Adipocyte (in vitro differentiated cells): Measurements from ENCODE around the gene FAM193A.

ENCODE experiments used
- DNase-seq: peaks from one replicate; pipeline ENCODE4 v3.0.0-alpha.2; 2015; ENCODE audit warnings: low read depth
- H3K27me3 ChIP-seq: replicated peaks from 2 replicates; pipeline ENCODE4 v1.7.0; 2013; ENCODE audit warnings: mild to moderate bottlenecking, low read length, moderate library complexity; ENCODE audit not compliant: control insufficient read depth, insufficient read depth
- H3K36me3 ChIP-seq: 2 replicates; pipeline ENCODE4 v1.7.0; 2013; ENCODE audit warnings: low read length, mild to moderate bottlenecking, moderate library complexity; ENCODE audit not compliant: control insufficient read depth, insufficient read depth, severe bottlenecking
- H3K4me1 ChIP-seq: 2 replicates; pipeline ENCODE4 v1.7.0; 2013; ENCODE audit warnings: mild to moderate bottlenecking, low read length, moderate library complexity; ENCODE audit not compliant: control insufficient read depth, insufficient read depth
- H3K4me3 ChIP-seq: 2 replicates; pipeline ENCODE4 v1.7.0; 2013; ENCODE audit warnings: mild to moderate bottlenecking, low read length, moderate library complexity
- H3K9ac ChIP-seq: 2 replicates; pipeline ENCODE4 v1.7.0; 2013; ENCODE audit warnings: mild to moderate bottlenecking, low read length, moderate library complexity
- H3K9me3 ChIP-seq: 2 replicates; pipeline ENCODE4 v1.7.0; 2013; ENCODE audit warnings: mild to moderate bottlenecking, low read length, moderate library complexity; ENCODE audit not compliant: control insufficient read depth

The FAM193A gene

GRCh38 chr4:2745516-2745915 is 209.1 kb downstream of the FAM193A start:
- H3K9me3 ChIP-seq, result no peaks in the 10 kb centered on the region
- H3K27me3 ChIP-seq, result no peaks in the 10 kb centered on the region

GRCh38 chr4:2745981-2746806 is 209.7 kb downstream of the FAM193A start:
- DNase-seq, result peak; percentile 49
- peaks cover 55% of the 10 kb centered on the region for H3K36me3 ChIP-seq

More at GRCh38 chr4:2745516-2745915, 209.1 kb downstream of the FAM193A start:
- Histone ChIP-seq H3K4me1 (peaks cover 11% of the 10 kb centered on the region), H3K9ac (no peak overlapping the region), H3K36me3 (peaks cover 55% of the 10 kb centered on the region), H3K4me3 (no peak overlapping the region)
- no peak for DNase-seq

GRCh38 chr4:2746891-2747695 is 210.6 kb downstream of the FAM193A start:
- no peak for DNase-seq
- Histone ChIP-seq H3K4me3 (no peak overlapping the region), H3K9me3 (no peaks in the 10 kb centered on the region), H3K4me1 (peaks cover 11% of the 10 kb centered on the region), H3K27me3 (no peaks in the 10 kb centered on the region), H3K9ac (peak overlapping the region; percentile 3), H3K36me3 (peaks cover 53% of the 10 kb centered on the region)

More at GRCh38 chr4:2745981-2746806, 209.7 kb downstream of the FAM193A start:
- Histone ChIP-seq H3K4me3 (no peak overlapping the region), H3K9me3 (no peaks in the 10 kb centered on the region), H3K9ac (peak overlapping the region; percentile 3), H3K27me3 (no peaks in the 10 kb centered on the region), H3K4me1 (peaks cover 11% of the 10 kb centered on the region)

- Histone ChIP-seq H3K4me3 (no peak overlapping the region), H3K9me3 (no peaks in the 10 kb centered on the region), H3K36me3 (peaks cover 25% of the 10 kb centered on the region), H3K27me3 (no peaks in the 10 kb centered on the region), H3K4me1 (peaks cover 14% of the 10 kb centered on the region), H3K9ac (no peak overlapping the region)
- DNase-seq, result no peak
These were observed 214.5 kb downstream of the FAM193A start for GRCh38 chr4:2750719-2751605.

- Histone ChIP-seq H3K9me3 (no peaks in the 10 kb centered on the region), H3K9ac (no peak overlapping the region), H3K27me3 (no peaks in the 10 kb centered on the region), H3K4me3 (no peak overlapping the region), H3K4me1 (peaks cover 9% of the 10 kb centered on the region), H3K36me3 (peaks cover 8% of the 10 kb centered on the region)
- DNase-seq, result no peak
These were observed 217.0 kb downstream of the FAM193A start for GRCh38 chr4:2753436-2753835.

GRCh38 chr4:2754848-2755819 is 218.7 kb downstream of the FAM193A start:
- H3K36me3 ChIP-seq, result peaks cover 8% of the 10 kb centered on the region
- no peak for DNase-seq
- no peaks in the 10 kb centered on the region for H3K27me3 ChIP-seq
- peak overlapping the region; percentile 93 for H3K9ac ChIP-seq
- peak overlapping the region; percentile 90 for H3K4me3 ChIP-seq
- H3K4me1 ChIP-seq, result peaks cover 9% of the 10 kb centered on the region
- no peaks in the 10 kb centered on the region for H3K9me3 ChIP-seq

GRCh38 chr4:2755821-2756690 is 219.6 kb downstream of the FAM193A start, which contains the start of gene TNIP2:
TSS of gene TNIP2 (minus strand) at chr4:2756336. CDS start at chr4:2756289, 47 bp downstream.
- H3K9ac ChIP-seq, result peak within 1 kb of the TSS; percentile 93
- peaks cover 9% of the 10 kb centered on the region for H3K4me1 ChIP-seq
- peaks cover 8% of the 10 kb centered on the region for H3K36me3 ChIP-seq
- H3K9me3 ChIP-seq, result no peaks in the 10 kb centered on the region
- DNase-seq, result peak; percentile 94
- H3K4me3 ChIP-seq, result peak within 1 kb of the TSS; percentile 90
- H3K27me3 ChIP-seq, result no peaks in the 10 kb centered on the region

- Histone ChIP-seq H3K4me1 (peaks cover 9% of the 10 kb centered on the region), H3K9me3 (no peaks in the 10 kb centered on the region), H3K27me3 (no peaks in the 10 kb centered on the region), H3K36me3 (peaks cover 8% of the 10 kb centered on the region), H3K9ac (peak overlapping the region; percentile 83), H3K4me3 (peak overlapping the region; percentile 76)
- DNase-seq, result no peak
These were observed 220.4 kb downstream of the FAM193A start for GRCh38 chr4:2756691-2757350.

- Histone ChIP-seq H3K9ac (no peak overlapping the region), H3K4me1 (peaks cover 9% of the 10 kb centered on the region), H3K9me3 (no peaks in the 10 kb centered on the region), H3K36me3 (peaks cover 3% of the 10 kb centered on the region), H3K4me3 (no peak overlapping the region), H3K27me3 (no peaks in the 10 kb centered on the region)
- DNase-seq, result no peak
These were observed 221.0 kb downstream of the FAM193A start for GRCh38 chr4:2757426-2757825.
